Activated CD4-positive, alpha-beta T cell treated with anti-CD3 and anti-CD28 coated beads, Interleukin-2, amount 50 U/mL, for 24 hours (primary cell): Measurements from ENCODE around the gene RPTOR.
"Not testable (repeated sequence)": the region's sequence is repeated elsewhere in the genome, so short reads cannot be mapped to it uniquely, and the experiment has no call there.

Source experiments
- DNase-seq, 2 donors: peaks; one replicate each; pipeline ENCODE4 v3.0.0-alpha.2; 2020; ENCODE audit warnings: low read depth in 1 of 2, low spot score in 1 of 2

RPTOR gene

DNA sequence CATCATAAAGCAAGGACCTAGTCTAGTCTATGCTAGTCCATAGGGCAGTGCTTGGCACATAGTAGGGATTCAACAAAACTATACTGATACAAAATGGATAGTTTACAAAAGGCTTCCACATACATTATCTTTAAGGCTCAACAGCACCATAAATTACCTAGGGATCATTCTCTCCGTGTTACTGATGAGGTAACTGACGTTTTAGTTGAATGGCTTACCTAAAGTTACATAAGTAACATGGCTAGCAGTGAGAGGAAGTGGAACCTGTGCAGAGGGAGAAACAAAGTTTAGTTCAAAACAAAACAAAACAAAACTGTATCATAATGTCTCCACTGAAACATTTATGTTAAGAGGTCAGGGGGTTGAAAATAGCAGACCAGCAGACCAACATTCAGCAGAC lies 7.9 kb downstream of the RPTOR start:
- no peak for DNase-seq

DNA sequence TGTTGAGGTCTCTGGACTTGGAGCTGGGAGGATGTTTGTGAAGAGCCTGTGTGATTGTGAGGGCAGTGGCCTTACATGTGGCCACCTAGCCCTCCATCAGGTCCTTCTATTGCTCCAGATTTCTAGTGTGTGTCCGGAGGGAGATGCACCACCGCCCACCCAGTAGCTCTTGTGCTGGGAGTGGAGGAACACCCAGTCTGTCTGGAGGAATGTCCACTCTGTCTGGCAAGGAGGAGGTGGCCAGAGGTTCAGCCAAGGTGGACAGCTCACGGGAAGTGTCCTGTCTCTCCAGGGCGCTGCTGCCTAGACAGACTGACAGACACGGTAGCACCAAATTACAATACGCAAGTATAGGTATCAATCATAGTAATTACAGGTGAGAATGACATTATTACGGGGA lies 10.6 kb downstream of the RPTOR start:
- no peak for DNase-seq

DNA sequence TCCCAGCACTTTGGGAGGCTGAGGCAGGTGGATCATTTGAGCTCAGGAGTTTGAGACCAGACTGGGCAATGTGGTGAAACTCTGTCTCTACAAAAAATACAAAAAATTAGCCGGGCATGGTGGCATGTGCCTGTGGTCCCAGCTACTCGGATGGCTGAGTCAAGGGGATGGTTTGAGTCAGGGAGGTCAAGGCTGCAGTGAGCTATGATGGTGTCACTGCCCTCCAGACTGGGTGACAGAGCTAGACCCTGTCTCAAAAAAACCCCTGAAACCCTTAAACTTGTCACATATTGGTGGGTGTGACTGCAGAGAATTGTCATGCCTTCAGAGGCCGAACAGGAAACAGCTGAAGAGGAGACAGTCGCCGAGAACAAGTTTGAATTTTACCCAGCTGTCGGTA lies 13.4 kb downstream of the RPTOR start:
- no peak for DNase-seq

DNA sequence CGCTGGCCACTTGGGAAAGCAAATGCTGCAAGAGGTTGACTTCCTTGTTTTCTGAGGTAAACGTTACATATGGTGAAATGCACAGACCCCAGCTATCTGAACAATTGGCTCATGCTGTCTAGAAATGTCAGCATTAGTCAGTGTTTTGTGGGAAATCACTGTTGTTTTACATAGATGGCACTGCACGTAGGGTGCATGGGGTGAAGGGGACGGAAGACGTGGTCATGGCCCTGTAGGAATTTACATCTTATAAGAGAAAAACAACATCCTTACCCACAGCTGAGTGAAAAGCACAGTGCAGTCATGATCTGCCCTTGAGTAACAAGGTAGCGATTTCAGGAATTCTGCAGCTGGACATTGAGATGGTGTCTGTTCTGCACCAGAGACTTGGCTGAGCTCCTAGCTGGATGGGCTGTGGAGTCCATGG lies 15.2 kb downstream of the RPTOR start:
- DNase-seq = no peak

DNA sequence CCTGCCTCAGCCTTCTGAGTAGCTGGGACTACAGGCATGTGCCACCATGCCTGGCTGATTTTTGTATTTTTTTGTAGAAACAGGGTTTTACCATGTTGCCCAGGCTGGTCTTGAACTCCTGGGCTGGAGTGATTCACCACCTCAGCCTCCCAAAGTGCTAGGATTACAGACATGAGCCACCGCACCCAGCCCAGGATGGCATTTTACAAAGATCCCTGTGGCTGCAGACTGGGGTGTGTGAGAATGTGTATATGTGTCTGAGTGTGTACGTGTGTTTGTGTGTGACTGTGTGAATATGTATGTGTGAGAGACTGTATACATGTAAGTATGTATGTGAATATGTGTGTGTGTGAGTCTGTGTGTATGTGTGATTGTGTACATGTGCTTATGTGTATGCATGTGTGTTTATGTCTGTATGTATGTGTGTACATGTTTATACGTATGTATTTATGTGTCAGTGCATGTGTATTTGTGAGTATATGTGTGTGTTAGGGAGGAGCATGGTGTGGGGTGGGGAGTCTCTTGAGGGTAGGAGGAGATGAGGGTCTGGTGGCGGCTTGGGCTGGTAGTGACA lies 17.0 kb downstream of the RPTOR start:
- no peak for DNase-seq

DNA sequence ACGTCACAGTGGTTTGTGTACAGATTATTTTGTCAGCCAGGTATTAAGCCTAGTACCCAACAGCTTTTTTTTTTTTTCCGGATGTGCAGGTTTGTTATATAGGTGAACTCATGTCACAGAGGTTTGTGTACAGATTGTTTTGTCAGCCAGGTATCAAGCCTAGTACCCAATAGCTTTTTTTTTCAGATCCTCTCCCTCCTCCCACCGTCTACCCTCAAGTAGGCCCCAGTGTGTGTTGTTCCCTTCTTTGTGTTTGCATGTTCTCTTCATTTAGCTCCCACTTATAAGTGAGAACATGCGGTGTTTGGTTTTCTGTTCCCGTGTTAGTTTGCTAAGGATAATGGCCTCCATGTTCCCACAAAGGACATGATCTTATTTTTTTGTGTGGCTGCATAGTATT lies 19.9 kb downstream of the RPTOR start:
- DNase-seq = no peak

DNA sequence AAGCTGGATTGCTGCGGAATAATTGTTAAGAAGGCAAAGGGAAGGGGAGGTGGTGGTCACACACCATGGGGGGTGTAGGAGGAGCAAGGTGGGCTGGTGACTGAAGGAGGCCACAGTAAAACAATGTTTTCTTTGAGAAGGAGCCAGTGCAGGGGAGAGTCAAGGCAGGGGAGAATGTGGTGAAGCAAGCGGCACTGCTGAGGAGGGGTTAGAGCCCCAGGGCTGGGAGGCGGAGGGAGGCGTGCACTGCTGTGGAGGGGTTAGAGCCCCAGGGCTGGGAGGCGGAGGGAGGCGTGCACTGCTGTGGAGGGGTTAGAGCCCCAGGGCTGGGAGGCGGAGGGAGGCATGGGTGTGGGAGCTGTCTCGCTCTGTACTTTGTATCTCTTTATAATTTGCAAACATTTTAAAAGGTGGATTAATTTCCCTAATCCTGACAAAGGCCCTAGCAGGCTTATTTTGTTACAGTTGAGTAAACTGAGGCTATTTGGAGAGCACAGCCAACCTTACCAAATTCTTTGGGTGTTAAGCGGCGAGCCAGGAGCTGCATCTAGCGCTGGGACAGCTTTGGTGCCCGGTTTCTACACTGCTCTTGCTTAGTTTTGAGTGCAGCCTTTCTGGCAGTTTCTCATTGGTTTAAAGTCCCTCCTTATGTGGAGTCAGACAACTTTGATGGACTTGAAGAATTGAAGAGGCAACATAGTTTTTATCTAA lies 20.9 kb downstream of the RPTOR start:
- no peak for DNase-seq

DNA sequence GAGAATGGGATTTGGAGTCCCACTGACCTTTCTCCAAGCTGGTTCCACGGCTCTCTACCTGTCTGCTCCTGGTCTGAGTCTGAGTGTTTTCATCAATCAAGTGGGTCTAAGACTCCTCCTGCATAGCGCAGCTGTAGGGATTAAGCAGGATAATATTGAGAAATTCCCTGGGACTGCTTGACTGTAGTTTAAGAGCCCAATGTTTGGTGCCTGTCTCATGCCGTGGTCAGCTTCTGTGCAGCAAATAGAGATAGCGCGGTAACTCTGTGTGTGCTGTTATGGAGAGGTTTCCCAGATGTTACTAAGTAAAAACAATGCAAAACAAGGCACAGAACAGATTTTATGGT lies 21.4 kb downstream of the RPTOR start:
- DNase-seq = no peak

DNA sequence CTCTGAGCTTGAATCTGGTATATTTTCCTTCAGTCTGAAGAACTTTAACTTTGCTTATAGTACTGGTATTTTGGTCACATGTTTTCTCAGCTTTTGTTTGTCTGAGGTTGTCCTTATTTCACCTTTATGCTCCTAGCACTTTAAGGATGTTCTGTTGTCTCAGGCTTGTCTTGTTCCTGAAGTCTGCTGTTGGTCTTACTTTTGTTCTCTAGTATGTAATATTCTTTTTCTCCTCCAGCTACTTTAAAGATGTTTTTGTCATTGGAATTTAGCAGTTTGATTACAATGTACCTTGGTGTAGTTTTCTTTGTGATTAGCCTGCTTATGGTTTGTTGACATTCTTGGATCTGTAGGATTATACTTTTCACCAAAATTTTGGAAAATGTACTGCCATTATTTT lies 23.6 kb downstream of the RPTOR start:
- no peak for DNase-seq

DNA sequence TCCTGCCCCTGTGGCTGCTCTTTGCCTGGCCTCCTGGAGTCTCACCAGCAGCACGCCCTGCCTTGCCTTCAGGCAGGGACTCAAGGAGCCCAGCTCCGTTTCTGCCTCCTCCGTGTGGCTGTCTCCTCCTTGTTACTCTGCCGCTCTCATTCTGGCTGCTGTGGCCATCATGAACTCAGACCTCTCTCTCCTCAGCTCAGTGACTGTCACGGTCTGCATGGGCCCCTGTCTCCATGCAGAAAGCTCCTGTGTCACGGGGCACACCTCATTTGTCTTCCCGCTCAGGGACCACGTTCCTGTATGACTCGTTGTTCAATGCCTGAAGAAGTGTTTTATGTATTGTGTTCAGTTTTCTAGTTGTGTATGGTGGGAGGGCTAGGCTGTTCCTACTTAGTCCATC lies 25.3 kb downstream of the RPTOR start:
- DNase-seq = no peak

DNA sequence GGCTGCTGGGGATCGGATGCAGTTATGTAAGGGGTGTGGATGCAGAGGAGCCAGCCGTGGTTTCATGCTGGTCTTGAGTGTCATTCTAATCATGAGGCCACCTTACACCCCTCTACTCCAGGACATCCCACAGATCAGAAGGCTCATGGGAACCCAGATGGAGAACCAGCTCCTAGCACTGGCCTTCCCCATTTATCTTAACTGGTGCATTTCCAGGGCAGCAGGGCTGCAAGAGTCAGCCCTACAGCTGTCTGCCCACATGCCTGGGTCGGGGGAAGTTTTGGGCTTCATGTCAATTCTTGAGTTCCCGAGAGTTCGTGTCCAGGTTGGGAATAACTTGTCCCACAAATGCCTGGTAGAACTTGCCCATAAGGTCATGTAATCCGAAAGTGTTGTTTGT lies 29.1 kb downstream of the RPTOR start:
- no peak for DNase-seq

DNA sequence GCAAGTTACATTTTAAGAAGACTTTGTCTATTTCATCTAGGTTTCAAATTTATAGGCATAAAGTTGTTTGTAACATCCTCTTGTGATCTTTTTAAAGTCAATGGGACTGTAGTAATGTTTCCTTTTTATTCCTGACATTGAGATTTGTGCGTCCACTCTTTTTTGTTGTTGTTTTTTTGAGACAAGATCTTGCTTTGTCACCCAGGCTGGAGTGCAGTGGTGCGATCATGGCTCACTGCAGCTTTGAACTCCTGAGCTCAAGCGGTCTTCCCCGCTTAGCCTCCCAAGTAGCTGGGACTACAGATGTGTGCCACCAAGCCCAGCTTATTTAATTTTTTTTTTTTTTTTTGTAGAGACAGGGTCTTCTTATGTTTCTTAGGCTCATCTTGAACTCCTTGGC lies 29.9 kb downstream of the RPTOR start:
- DNase-seq = no peak

DNA sequence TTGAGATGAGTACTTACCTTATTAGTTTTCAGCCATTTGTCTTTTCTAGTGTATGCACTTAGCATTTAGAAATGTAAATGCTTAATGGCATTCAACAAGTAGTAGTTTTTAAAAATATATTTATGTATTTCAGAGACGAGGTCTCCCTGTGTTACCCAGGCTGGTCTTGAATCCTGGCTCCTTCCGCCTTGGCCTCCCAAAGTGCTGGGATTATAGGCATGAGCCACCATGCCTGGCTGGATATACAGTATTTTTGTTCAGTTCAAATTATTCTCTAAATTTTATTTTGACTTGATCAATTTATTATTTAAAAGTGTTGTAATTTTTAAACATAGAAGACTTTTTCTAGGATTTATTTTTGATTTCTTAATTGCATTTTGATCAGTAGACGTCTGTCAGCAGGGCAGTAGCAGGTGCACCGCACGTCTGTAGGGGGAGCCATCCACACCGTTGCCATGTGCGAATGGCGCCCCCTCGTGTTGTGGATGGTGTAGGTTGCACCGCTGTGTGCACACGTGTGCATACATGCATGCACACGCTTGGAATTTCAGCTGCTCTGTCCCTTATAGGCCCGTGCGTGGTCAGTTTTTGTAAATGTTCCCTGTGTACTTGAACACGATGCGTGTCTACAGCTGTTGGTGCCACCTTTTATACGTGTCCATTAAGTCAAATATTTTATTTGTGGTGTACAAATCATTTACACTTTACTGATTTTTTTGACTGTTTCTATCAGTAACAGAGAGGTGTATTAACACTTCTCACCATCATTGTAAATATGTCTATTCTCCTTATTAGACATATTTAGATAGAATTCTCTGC lies 30.6 kb downstream of the RPTOR start:
- DNase-seq = peak; percentile 88 to 90

DNA sequence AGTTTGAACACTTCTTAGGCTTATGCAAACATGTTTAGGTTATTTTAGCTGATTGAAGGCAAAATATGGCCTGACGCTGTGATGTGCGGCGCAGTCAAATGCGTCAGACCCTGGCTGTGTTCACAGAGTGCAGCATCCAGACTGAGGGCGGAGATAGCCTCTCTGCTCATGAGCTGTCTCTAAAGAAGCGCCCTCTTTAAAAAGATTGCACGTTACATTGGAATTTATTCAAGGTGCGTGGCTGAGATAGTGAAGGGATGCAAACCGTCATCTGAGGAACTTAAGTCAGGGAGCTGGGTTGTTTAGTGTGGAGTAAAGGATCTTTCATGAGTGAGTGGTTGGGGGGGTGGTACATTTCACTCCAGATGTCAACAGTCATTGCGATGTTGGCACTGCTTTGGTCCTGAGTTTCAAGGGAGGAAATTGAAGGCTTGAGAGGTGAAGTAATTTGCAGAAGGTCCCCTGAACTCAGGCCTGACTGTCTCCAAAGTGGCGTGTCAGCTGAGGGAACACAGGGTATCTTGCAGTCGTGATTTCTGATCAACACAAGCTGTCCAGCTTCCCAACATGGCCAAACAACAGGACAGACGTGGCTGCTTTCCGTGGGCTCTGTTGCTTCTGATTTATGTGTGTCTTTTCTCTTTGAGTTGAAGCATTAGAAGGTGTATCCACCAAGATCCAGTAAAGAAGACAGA lies 33.4 kb downstream of the RPTOR start:
- DNase-seq = no peak

DNA sequence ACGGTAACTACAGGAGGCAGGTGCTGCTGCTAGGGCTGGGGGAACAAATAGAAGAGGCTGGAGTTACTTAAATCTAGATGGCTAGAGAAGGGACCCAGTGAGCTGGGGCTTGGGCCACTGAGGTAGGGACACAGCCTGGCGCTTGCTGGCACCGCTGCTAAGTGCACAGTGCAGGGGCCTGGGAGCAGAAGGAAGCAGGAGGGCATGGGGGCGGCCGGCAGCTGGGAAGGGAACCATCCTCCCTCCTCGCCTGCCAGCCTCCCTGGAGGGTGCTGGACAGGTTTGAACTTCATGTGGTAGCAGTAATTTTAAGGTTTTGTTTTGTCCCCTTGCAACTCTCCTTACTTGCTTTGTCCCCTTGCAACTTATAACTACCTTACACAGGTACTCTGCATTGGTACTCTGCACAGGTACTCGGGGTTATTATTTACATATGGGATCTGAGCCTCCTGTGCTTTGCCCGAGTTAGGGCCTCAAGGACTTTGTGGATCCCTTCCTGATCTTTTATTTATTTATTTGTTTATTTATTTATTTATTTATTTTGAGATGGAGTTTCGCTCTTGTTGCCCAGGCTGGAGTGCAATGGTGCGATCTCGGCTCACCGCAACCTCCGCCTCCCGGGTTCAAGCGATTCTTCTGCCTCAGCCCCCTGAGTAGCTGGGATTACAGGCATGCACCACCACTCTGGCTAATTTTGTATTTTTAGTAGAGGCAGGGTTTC lies 34.2 kb downstream of the RPTOR start:
- DNase-seq = not testable (repeated sequence)

DNA sequence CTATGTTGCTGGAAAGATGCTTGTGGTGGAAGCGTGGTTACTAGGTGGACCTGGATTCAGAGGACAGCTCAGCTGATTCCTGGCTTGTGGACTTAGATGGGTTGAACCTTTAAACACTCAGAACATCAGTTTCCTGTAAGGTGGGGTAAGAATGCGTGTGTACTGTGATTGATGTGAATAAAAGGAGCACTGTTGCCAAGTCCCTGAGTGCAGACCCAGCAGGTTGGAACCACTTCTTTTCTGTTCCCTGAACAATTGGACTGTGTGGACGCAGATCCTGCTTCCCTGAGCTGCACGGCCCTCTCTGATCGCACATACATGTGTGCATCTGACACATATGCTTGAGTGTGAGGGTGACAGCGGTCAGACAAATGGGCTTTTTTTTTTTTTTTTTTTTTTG lies 37.5 kb downstream of the RPTOR start:
- DNase-seq = no peak

DNA sequence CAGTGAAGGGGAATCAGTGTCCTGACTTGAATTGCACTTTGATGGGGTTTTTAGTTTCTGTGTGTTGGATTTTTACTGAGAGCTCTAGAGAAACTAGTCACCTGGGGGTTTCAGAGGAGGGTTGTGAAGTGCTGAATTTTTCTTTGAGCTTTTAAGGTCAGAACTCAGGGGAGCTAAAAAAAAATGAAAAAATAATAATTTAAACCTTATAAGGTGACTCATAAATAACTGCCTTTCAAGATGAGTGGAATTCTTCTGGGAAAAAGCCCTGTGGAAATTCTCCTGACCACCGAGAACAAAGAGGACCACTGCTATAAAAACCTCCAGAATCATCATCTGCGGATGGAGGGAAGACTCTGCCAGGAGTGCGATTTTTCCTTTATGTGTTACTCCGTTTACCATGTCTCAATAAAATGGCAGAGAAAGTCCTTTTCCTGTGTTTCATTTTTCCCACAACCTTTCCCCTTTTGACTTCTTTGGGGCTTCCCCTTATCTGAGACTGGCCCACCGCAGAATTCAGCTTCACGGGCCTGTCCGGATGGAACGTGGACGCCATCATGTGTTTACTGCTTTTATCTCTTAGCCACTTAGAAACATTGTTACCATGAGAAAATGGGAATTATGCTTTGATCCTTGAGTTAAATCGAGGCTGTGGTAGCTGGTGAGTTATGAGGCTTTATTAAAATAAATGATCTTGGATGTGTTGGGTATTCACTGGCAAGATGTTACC lies 39.7 kb downstream of the RPTOR start:
- DNase-seq = no peak

DNA sequence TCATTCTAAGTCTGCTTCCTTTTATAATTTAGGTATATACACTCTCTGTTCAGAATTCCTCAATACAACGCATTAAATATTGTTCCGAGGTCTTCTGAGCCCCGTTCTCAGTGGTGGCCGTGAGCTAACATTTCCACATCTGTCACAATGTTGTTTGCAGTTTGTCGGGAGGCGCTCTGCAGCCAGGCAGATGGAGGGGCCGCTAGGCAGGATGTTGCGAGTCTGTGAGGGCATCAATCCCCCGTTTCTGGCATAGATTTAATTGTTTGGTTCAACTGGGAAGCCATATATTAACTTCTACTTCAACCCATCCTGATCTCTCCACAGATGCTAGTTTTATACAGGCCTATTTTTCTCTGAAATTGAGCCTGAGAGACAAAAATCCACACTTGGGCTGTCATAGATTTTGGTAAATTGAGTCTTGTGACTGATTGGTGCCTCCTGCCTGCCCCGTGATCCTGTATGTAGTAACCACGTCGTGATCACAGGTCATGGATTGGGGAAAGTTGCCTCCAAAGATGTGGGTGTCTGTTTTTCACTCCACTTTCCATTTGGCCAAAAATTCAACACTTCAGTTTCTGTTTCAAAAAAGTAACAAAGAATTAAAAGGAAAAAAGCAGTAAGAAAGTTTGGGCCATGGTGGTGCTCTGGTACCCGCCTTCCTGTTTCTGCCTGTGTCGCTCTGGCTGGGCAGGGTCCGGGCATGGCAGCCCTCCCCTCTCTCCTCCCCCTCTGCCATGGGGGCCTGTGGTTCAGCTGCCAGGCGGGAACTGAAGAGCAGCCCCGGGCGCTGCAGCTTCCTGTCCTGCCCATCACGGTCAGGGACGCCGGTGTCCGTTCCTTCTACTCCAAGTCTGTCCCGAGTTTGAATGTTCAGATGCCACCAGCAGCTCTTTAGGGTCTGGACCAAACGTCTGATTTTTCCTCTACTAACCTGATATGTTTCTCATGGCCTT lies 41.5 kb downstream of the RPTOR start:
- DNase-seq = no peak

DNA sequence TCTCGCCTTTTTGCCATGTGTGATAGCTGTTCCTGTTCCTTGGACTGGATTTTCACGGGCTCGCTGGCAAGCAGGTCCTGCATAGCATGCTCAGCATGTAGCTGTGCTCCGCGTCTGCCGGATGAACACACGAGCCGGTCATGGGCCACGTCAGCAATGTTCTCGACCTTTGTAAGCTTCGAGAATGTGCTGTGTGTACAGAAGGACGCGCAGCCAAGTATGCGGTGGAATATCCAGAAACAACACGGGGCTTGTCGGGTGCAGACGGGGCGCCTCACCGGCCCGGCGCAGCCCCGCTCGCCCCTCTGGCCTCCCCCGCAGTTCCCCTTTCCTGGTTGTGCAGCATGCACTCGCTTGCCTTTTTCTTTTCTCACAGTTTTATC lies 42.2 kb downstream of the RPTOR start:
- DNase-seq = no peak
